ENCODE measurements around the gene GSTM4. TPM values are rescaled to one million over a fixed set of nuclear protein-coding genes. Genes with fewer than 3 reads are reported as not detected.

The GSTM4 gene
- total and polyA plus RNA-seq, 2 of the 4 experiments (the other 2 are of a cell fraction), result 10.4 to 37.8 TPM

DNA sequence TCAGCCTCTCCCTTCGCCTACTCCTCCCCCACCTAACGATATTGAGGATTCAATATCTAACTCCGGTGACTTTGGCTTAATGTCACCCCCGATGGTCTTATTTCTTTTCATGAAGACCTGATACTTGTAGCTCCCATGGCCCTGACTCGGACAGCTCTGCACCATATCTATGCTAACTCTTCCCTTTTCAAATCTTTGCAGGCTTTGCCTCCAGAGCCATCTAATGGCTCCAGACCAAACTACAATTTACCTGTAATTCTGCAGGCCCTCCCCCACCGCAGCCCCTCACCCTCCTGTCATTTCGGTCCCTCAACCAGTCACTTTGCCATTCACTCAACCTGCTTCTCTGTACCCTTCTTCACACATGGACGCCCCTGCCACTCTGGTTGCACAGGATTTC is 48.3 kb downstream of the GSTM4 start:
- intact Hi-C loops (cut with micrococcal nuclease), result no loop called here
- no TSS peak for BruUV-seq (replicated peaks)
- Histone ChIP-seq H3K4me2 (ENCODE audit: low read depth, low read length) (no peak overlapping the region), H3K14ac (replicated peaks; ENCODE audit: low read depth, low read length) (no peak overlapping the region), H3K27ac (ENCODE audit: insufficient read depth, low read length) (no peak overlapping the region), H3K4me1 (ENCODE audit: control insufficient read depth, insufficient read depth, low read length) (no peaks in the 10 kb centered on the region), H4K8ac (ENCODE audit: low read depth in 2 of 2, low read length in 2 of 2) (no peak overlapping the region), H3K36me3 (ENCODE audit: control insufficient read depth, insufficient read depth, low read length) (no peaks in the 10 kb centered on the region), H2BK15ac (ENCODE audit: low read depth, low read length) (no peak overlapping the region), H3K27me3 (ENCODE audit: control insufficient read depth, insufficient read depth, low read length) (no peaks in the 10 kb centered on the region; the same call in 1 of the 2 replicates), H3K18ac (ENCODE audit: low read depth, low read length) (no peak overlapping the region), H3K56ac (ENCODE audit: extremely low read depth, insufficient read depth, low read length) (no peak overlapping the region), H4K20me1 (ENCODE audit: insufficient read depth, low read length) (no peaks in the 10 kb centered on the region), H2AK5ac (ENCODE audit: low read depth, low read length) (no peak overlapping the region), H4K5ac (ENCODE audit: low read depth, low read length) (no peak overlapping the region), H3K4ac (ENCODE audit: low read depth, low read length) (no peak overlapping the region), H3K9me1 (ENCODE audit: insufficient read depth, low read length) (no peaks in the 10 kb centered on the region), H3K9me3 (ENCODE audit: control insufficient read depth, insufficient read depth, low read length) (peaks cover 11% of the 10 kb centered on the region), H3K79me1 (ENCODE audit: low read depth in 1 of 2, low read length in 2 of 2) (no peaks in the 10 kb centered on the region), H2BK120ac (ENCODE audit: low read depth, low read length) (no peak overlapping the region), H2AFZ (replicated peaks; ENCODE audit: low read length, poor library complexity) (no peak overlapping the region), H2AK9ac (replicated peaks; ENCODE audit: low read depth, low read length, poor library complexity) (no peak overlapping the region), H3K4me3 (ENCODE audit: insufficient read depth, low read depth, low read length) (no peak overlapping the region), H3K9ac (ENCODE audit: low read depth, low read length) (no peak overlapping the region), H2BK20ac (ENCODE audit: low read depth, low read length) (no peak overlapping the region), H3K23ac (ENCODE audit: low read depth, low read length) (no peak overlapping the region), H2BK5ac (ENCODE audit: low read depth, low read length, poor library complexity, severe bottlenecking) (no peak overlapping the region), H4K91ac (ENCODE audit: insufficient read depth, low read depth, low read length) (no peak overlapping the region)
- dilution Hi-C loops (cut with HindIII; ENCODE audit: low sequenced_read_pairs, unreplicated experiment), result no loop called here
- POLR2A ChIA-PET (ENCODE audit: unreplicated experiment), result no interaction called here
- no peak for ATAC-seq (ENCODE audit: low read depth)
- TF ChIP-seq CEBPB (IDR thresholded peaks at IDR 0.05; ENCODE audit: low read depth, low read length) (no peak), FOS (IDR thresholded peaks at IDR 0.05; ENCODE audit: low read depth, low read length) (no peak), NFE2L2 (IDR thresholded peaks at IDR 0.05; ENCODE audit: low read depth, low read length) (no peak), CHD1 (IDR thresholded peaks at IDR 0.05; ENCODE audit: low read depth, low read length) (no peak), MXI1 (IDR thresholded peaks at IDR 0.05; ENCODE audit: borderline replicate concordance, low read depth, low read length) (no peak), RCOR1 (IDR thresholded peaks at IDR 0.05; ENCODE audit: insufficient replicate concordance, low read length) (no peak), SMC3 (IDR thresholded peaks at IDR 0.05; ENCODE audit: low read depth, low read length) (no peak), RAD21 (IDR thresholded peaks at IDR 0.05; ENCODE audit: low read length) (no peak), POLR2A (IDR thresholded peaks at IDR 0.05; ENCODE audit: low read depth, low read length) (no peak), RFX5 (IDR thresholded peaks at IDR 0.05; ENCODE audit: low read depth, low read length) (no peak)
- TF ChIP-seq, protein P1, sequence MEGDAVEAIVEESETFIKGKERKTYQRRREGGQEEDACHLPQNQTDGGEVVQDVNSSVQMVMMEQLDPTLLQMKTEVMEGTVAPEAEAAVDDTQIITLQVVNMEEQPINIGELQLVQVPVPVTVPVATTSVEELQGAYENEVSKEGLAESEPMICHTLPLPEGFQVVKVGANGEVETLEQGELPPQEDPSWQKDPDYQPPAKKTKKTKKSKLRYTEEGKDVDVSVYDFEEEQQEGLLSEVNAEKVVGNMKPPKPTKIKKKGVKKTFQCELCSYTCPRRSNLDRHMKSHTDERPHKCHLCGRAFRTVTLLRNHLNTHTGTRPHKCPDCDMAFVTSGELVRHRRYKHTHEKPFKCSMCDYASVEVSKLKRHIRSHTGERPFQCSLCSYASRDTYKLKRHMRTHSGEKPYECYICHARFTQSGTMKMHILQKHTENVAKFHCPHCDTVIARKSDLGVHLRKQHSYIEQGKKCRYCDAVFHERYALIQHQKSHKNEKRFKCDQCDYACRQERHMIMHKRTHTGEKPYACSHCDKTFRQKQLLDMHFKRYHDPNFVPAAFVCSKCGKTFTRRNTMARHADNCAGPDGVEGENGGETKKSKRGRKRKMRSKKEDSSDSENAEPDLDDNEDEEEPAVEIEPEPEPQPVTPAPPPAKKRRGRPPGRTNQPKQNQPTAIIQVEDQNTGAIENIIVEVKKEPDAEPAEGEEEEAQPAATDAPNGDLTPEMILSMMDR (conservative IDR thresholded peaks at IDR 0.05; ENCODE audit: low read depth, low read length), result no peak
- TF ChIP-seq, protein P2, sequence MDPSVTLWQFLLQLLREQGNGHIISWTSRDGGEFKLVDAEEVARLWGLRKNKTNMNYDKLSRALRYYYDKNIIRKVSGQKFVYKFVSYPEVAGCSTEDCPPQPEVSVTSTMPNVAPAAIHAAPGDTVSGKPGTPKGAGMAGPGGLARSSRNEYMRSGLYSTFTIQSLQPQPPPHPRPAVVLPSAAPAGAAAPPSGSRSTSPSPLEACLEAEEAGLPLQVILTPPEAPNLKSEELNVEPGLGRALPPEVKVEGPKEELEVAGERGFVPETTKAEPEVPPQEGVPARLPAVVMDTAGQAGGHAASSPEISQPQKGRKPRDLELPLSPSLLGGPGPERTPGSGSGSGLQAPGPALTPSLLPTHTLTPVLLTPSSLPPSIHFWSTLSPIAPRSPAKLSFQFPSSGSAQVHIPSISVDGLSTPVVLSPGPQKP (IDR thresholded peaks at IDR 0.05; ENCODE audit: borderline replicate concordance, low read depth, low read length), result no peak
- TF ChIP-seq, protein P3, sequence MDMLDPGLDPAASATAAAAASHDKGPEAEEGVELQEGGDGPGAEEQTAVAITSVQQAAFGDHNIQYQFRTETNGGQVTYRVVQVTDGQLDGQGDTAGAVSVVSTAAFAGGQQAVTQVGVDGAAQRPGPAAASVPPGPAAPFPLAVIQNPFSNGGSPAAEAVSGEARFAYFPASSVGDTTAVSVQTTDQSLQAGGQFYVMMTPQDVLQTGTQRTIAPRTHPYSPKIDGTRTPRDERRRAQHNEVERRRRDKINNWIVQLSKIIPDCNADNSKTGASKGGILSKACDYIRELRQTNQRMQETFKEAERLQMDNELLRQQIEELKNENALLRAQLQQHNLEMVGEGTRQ (IDR thresholded peaks at IDR 0.05; ENCODE audit: low read depth, low read length), result no peak
- peak; percentile 0 for DNase-seq
- in situ Hi-C loops (cut with MboI; ENCODE audit: low sequenced_read_pairs), result no loop called here
- WGBS, 2 experiments (ENCODE audit: extremely low coverage in 2 of 2, insufficient read length in 1 of 2), result 64% methylated on average over 5 of the region's 8 CpGs; no CpG with 5 or more reads in 1 of the 2 experiments
- CTCF ChIA-PET, result no interaction called here
